GM12874 (cell line): ENCODE data around the gene SNX5.

Source experiments
- CTCF ChIP-seq: IDR thresholded peaks from 2 replicates; pipeline ENCODE4 v1.5.1; 2011; ENCODE audit warnings: low read depth, mild to moderate bottlenecking, control low read depth, low read length, moderate library complexity; ENCODE audit not compliant: insufficient read depth

SNX5 gene

GRCh38 chr20:17956099-17956685 lies 12.4 kb downstream of the SNX5 start:
- TF ChIP-seq CTCF: no peak

GRCh38 chr20:17955302-17955701 lies 13.3 kb downstream of the SNX5 start:
- no peak for TF ChIP-seq CTCF

- no peak for TF ChIP-seq CTCF
Measured at GRCh38 chr20:17953935-17954334, 14.7 kb downstream of the SNX5 start.

- TF ChIP-seq CTCF: no peak
Measured at GRCh38 chr20:17952692-17953684, 15.6 kb downstream of the SNX5 start.

- TF ChIP-seq CTCF: no peak
Measured at GRCh38 chr20:17951323-17951722, 17.3 kb downstream of the SNX5 start.

GRCh38 chr20:17950670-17951069 lies 17.9 kb downstream of the SNX5 start:
- no peak for TF ChIP-seq CTCF

- TF ChIP-seq CTCF: no peak
Measured at GRCh38 chr20:17949899-17950298, 18.7 kb downstream of the SNX5 start.
